Measurements from ENCODE around the gene DVL1.

DVL1 gene

GRCh38 chr1:1312450-1313314, 36.5 kb downstream of the DVL1 start:
- DNase-seq (ENCODE audit: low read depth in 2 of 2) = no peak

DNA sequence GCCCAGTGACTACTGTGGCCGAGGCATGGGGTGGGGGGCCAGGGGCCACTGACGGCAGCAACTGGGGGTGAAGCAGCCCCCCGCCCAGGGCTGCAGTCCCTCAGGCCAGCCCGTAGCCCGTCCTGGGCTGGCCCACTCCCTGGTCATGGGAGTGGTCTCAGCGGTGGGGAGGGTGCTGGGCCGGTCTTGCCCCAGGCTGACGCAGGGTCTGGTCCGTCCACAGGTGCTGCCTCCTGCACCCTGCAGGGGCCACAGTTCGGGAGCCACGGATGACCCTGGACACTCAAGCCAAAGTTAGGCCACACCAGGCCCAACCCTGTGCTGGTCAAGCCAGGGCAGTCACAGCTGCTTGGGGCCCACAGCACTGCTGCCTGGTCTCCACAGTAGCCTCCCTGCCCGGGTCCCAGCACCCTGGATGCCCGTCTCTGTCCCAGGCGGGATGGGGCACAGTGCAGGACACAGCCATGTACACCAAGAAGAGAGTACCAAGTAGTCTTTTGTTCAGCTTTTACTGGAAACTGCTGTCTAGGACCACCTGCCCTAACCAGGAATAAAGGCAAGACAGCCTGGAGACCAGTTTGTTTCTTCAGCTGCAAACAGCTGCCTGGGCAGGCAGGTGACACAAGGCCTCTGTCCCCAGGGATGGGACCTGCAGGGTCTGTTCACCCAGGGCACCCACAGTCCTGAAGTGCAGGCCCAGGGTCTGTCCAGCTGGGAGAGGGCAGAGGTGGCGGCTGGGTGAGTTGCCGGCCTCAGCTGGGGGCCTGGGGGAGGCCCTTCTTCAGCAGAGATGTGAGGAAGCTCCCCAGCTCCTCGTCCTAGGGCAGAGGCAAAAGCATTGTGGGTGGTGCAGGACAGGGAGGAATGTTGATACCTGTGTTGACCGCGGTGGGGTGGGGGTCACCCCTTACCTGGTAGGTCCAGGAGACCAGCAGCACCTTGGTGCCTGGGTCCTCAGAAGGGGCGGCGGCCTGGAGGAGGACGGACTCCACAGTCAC, 37.8 kb downstream of the DVL1 start:
- no peak for DNase-seq (ENCODE audit: low read depth in 2 of 2)

- no peak for DNase-seq (ENCODE audit: low read depth in 2 of 2)
Measured at GRCh38 chr1:1310476-1311053, 38.7 kb downstream of the DVL1 start.

DNA sequence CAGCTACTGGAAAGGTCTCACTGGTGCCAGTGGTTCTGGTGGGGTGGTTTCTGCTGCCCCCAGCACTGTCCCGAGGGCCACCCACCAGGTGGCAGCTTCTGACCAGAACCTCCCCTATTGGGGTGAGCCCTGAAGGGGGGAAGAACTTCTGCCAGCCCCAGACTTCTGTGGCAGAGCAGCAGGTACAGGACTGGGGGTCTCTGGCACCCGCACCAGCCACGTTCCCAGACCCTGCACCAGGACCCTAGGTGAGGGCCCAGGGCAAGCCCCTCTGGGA, 39.2 kb downstream of the DVL1 start:
- DNase-seq (ENCODE audit: low read depth in 2 of 2) = no peak

- no peak for DNase-seq (ENCODE audit: low read depth in 2 of 2)
Measured at GRCh38 chr1:1309251-1310108, 39.7 kb downstream of the DVL1 start.

DNA sequence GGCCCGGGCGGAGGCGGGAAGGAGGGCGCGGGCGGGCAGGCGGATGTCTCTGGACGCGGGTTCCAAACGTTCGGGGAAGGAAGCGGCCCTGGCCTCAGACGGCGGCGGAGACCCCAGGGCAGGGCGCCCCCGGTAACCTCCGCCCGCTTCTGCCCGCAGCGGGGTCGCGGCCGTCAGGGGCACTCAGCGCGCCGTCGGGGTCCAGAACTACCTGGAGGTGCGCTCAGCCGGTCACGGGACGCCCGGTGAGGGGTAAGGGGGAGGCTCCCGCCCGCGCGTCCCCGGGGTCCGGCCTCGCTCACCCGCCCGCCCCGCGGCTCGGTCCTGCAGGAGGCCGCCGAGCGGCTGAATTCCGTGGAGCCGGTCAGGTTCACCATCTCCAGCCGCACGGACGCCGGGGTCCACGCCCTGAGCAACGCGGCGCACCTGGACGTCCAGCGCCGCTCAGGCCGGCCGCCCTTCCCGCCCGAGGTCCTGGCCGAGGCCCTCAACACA, 40.4 kb downstream of the DVL1 start:
- DNase-seq (ENCODE audit: low read depth in 2 of 2) = no peak

DNA sequence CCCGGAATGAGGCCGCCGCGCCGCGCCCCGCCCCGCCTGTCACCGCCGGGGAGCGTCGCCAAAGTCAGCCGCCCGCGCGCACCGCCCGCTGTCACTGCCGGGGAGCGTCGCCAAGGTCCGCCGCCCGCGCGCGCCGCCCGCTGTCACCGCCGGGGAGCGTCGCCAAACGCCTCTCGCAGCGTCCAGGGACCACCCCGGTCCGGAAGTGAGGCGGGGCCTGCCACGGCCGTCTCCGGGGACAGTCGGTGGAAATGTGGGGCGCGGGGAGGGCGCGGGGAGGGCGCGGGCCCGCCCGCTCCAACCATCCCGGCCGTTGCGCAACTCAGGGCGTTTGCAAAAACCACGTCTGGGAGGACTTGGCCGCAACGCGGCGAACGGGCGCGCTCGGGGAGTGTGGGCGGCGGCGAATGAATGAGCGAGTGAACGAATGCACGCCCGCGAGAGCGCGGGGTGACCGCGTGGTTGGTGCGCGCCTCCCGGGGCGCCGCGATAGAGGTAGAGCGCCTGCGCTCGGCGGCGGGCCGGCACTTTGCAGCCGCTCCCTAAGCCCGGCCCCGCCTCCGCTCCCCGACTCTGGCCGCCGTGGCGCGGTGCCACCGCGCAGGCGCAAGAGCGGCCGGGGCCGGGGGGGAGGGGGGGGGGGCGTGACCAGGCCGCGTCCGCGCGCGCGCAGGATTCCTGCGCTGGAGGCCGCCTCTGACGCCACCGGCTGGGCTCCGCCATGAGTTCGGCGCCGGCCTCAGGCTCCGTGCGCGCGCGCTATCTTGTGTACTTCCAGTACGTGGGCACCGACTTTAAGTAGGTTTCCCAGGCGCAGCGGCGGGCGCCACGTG, 41.1 kb downstream of the DVL1 start, which contains the start of the genes ACAP3 and PUSL1:
Gene ACAP3, minus strand, starts transcription at position 8 of the 833 bp plus-strand sequence. CDS start 115 bp downstream, outside the sequence.
Gene PUSL1, plus strand, starts transcription at position 675 of the 833 bp plus-strand sequence. Its CDS starts 47 bp downstream, at position 722.
- peak; percentile 75 to 86 for DNase-seq (ENCODE audit: low read depth in 2 of 2)

DNA sequence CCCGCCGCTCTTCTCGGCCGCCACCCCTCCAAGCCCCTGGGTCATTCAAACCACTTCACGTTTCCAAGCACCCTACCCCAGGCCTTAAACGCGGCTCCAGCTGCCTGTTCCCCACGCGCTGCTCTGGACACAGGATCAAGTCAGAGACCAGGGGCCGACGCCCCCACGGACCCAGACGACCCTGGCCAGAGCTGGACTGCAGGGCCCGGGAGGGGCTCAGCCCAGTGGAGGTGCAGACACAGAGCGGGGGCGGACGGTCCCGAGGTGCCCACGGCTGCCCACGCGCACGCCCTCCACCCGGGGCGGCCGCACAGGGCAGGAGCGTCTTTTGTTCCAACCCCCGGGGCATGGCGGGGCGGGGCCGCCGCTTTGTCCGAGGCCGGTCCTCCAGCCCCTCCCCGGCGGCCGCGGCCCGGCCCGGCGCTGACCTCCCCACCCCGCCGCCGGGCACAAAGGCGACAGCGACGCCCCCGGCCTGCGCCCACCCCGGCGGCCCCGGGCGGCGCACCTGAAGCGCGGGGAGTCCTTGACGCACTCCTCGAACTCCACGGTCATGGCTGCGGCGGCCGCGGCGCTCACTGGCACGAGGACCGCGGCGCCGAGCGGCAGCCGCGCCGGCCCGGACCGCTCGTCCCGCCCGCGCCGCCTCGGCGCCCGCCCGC, 41.8 kb downstream of the DVL1 start:
- no peak for DNase-seq (ENCODE audit: low read depth in 2 of 2)

DNA sequence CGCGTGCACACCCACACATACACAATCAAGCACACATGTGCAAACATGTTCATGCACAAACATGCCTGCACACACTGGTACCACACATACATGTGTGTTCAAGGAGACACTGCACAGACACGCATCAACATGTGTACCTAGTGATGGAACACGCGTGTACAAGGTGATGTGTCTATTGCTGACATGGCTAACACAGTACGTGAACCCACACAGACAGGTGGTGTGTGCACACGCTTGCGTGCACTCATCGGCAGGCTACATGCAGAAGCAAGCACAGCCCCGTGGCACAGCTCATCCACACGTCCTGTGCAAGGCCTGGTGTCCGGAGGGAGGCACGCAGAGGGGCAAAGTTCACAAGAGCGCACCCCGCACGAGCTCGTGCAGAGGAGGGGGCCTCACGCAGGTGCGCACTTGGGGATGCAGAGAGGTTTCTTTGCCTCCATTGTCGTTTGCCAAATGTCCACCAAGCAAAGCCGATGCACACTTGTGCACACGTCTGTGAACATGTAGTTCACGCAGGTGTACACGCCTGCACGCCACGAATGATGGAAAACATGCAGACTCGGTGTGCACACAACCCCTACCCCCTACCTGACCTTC, 42.5 kb downstream of the DVL1 start:
- no peak for DNase-seq (ENCODE audit: low read depth in 2 of 2)

- no peak for DNase-seq (ENCODE audit: low read depth in 2 of 2)
Measured at GRCh38 chr1:1306070-1306660, 43.1 kb downstream of the DVL1 start.

- DNase-seq (ENCODE audit: low read depth in 2 of 2) = peak in 1 of 2 donors; percentile 45
Measured at GRCh38 chr1:1305300-1306069, 43.7 kb downstream of the DVL1 start.

DNA sequence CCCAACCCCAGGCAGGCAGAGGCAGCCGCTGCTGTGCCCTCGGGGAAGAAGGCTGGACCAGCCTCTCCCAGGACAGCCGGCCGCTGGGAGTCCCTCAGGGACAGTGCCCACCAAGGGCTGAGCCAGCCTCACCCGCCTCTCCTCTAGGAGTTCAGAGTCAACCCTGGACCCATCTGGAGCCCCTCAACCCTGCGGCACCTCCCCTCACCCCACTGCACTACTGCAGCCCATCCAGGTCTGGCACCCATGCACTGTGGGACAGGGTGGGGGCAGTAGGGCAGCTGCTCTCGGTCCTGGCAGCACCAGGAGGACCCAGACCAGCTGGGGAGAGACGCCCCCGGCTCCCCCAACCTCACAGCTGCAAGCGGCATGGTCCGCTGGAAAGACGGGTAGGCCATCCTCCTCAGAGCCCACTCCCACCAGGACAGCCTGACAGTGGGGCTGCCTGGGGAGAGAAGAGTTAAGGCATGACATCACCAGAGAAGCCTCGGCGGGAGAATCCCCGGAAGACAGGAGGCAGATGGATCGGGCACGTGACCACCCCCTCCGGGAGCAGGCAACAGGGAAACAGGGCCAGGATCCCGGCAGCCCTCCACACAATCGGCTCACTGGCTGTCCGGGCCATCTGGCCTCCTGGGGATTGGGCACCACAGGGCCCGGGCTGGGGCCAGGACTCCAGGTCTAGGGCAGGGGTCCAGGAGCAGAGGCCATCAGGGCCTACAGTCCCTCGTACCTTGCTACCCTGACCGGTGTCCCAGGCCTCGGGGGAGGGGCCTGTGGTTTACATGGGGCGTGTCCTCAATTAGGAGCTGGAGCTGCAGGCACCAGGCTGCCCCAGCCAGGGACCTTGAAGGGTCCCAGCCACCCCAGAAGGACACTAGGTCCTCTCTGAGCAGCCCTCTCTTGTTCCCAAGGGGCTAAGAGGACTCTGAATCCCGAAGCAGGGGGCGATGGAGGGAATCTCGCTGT, 44.6 kb downstream of the DVL1 start:
- no peak for DNase-seq (ENCODE audit: low read depth in 2 of 2)

DNA sequence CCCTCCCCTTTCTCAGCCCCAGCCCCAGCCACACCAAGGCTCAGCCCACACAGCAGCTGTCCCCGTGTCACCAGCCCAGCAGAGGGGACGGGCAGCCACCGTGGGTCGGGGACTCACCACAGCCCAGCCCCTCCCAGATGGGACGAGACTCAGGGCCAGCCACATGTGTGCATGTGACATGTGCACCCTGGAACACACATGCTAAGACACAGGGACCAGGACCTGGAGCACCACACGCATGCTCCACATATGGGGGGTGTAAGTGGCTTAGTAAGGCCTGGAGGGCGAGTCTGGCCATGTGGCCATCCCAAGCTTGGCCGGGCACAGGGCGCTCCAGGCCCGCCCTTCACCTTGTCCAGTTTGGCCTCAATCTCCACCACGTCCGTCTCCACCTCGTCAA, 45.5 kb downstream of the DVL1 start:
- DNase-seq (ENCODE audit: low read depth in 2 of 2) = no peak

- no peak for DNase-seq (ENCODE audit: low read depth in 2 of 2)
Measured at GRCh38 chr1:1302951-1303509, 46.2 kb downstream of the DVL1 start.

- no peak for DNase-seq (ENCODE audit: low read depth in 2 of 2)
Measured at GRCh38 chr1:1302006-1302430, 47.2 kb downstream of the DVL1 start.

DNA sequence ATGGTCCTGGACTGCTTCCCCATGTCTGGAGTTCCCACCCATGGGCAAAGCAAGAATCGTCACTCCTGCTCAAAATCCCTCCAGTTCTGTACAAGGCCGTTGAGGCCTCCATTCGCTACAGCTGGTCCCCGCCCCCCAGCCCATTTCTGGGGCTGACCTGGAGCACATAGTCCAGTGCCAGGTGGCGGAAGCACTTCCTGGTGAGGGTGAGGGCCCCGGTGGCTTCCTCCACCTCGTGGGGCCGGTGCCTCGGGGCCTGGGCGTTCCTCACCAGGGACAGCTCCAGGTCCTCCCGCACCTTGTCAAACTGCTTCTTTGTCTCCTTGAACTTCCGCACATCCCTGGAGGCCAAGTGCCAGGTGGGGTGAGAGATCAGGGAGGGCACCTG, 48.9 kb downstream of the DVL1 start:
- DNase-seq (ENCODE audit: low read depth in 2 of 2) = no peak
